ENCODE results near the gene FAM83C. TPM values are rescaled to one million over a fixed set of nuclear protein-coding genes. Genes with fewer than 3 reads are reported as not detected.

FAM83C gene
- total and polyA plus RNA-seq, 2 experiments from 2014 or later: not detected

DNA sequence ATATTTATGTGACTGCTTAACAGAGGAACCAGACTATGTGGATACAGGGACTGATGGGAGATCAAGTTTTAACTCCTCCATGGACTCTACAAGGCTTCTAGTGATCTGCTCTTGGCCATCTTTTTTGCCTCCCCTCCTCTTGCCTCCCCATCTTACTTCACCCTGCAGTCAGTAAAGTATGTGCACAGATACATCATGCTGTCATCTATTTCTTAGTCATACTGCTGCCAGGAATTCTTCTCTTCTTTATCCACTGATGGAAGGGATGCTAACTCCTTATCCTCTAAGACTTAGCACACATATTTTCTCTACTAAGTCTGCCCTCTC is 27.6 kb upstream of the FAM83C start:
- Histone ChIP-seq H3K9me3 (ENCODE audit: low read depth) (no peaks in the 10 kb centered on the region), H3K4me2 (ENCODE audit: unreplicated experiment) (peak overlapping the region; percentile 73), H3K4me1 (ENCODE audit: insufficient read depth) (peaks cover 60% of the 10 kb centered on the region), H3K9ac (peak overlapping the region; percentile 59; the same call in 1 of the 2 replicates), H3F3A (ENCODE audit: insufficient read depth) (peaks cover 49% of the 10 kb centered on the region), H4K20me1 (ENCODE audit: insufficient read depth) (no peaks in the 10 kb centered on the region), H3K27me3 (replicated peaks; ENCODE audit: insufficient read depth) (no peaks in the 10 kb centered on the region), H3K36me3 (ENCODE audit: low read depth) (no peaks in the 10 kb centered on the region), H3K27ac (peak overlapping the region; percentile 90), H3K4me3 (peak overlapping the region; percentile 37; the same call in 1 of the 2 replicates), H3K79me2 (ENCODE audit: insufficient read depth) (no peaks in the 10 kb centered on the region), H2AFZ (no peak overlapping the region), H3K9me2 (ENCODE audit: insufficient read depth) (no peaks in the 10 kb centered on the region)
- TF ChIP-seq EZH2 (IDR thresholded peaks at IDR 0.05; ENCODE audit: insufficient read depth, poor library complexity, severe bottlenecking) (no peak), EZH2phosphoT487 (IDR thresholded peaks at IDR 0.05; ENCODE audit: insufficient read depth, low read depth) (no peak)
- peak; percentile 56 for DNase-seq
- in situ Hi-C loops (cut with MboI): no loop called here

DNA sequence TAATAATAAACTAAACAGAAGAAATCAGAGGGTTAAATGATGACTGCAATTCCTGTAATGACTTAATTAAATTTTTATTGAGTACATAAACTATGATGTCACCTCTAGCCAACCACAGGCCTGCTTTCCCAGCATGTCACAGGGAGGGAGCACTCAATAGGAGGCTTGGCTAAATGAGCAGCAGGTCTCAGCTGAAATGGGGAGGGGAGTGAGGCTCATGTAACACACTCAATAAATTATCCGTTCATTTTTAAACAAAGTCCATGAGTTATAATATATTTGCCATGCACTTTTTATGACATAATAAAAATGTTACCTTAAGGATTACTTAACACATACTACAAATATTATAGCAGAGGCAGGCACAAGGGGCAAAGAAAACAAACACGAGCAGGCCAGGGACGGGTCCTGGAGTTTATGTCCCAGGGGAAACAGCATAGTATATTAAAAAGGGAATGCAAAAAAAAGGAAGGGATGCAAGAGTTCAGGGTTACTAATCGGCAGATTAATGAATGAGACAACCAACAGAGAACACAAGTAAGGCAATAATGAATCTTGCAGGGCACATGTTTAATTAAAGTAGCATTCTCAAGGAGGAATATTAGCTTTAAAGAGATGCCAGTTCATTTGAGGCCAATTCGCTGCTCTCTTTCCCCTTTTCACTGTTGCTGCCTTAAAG is 27.1 kb upstream of the FAM83C start:
- WGBS, 2 experiments (ENCODE audit: low coverage in 1 of 2, low lambda C conversion rate in 2 of 2, missing lambda C conversion rate in 2 of 2): 37% methylated on average over 5 of the region's 5 CpGs
- Histone ChIP-seq H3K4me2 (ENCODE audit: unreplicated experiment) (peak overlapping the region; percentile 73), H3K27ac (peak overlapping the region; percentile 90), H4K20me1 (ENCODE audit: insufficient read depth) (no peaks in the 10 kb centered on the region), H3K4me3 (0 out of 2 replicates have a peak overlapping the region, but pooled peaks have one; percentile 37), H3K36me3 (ENCODE audit: low read depth) (no peaks in the 10 kb centered on the region), H2AFZ (no peak overlapping the region), H3K27me3 (replicated peaks; ENCODE audit: insufficient read depth) (no peaks in the 10 kb centered on the region), H3K9me2 (ENCODE audit: insufficient read depth) (no peaks in the 10 kb centered on the region), H3K4me1 (ENCODE audit: insufficient read depth) (peaks cover 65% of the 10 kb centered on the region), H3K79me2 (ENCODE audit: insufficient read depth) (no peaks in the 10 kb centered on the region), H3K9me3 (ENCODE audit: low read depth) (no peaks in the 10 kb centered on the region), H3F3A (ENCODE audit: insufficient read depth) (peaks cover 54% of the 10 kb centered on the region), H3K9ac (peak overlapping the region; percentile 59; the same call in 1 of the 2 replicates)
- no peak for TF ChIP-seq EZH2 (IDR thresholded peaks at IDR 0.05; ENCODE audit: insufficient read depth, poor library complexity, severe bottlenecking)
- no peak for TF ChIP-seq EZH2phosphoT487 (IDR thresholded peaks at IDR 0.05; ENCODE audit: insufficient read depth, low read depth)
- in situ Hi-C loops (cut with MboI): no loop called here
- peak; percentile 58 for DNase-seq

DNA sequence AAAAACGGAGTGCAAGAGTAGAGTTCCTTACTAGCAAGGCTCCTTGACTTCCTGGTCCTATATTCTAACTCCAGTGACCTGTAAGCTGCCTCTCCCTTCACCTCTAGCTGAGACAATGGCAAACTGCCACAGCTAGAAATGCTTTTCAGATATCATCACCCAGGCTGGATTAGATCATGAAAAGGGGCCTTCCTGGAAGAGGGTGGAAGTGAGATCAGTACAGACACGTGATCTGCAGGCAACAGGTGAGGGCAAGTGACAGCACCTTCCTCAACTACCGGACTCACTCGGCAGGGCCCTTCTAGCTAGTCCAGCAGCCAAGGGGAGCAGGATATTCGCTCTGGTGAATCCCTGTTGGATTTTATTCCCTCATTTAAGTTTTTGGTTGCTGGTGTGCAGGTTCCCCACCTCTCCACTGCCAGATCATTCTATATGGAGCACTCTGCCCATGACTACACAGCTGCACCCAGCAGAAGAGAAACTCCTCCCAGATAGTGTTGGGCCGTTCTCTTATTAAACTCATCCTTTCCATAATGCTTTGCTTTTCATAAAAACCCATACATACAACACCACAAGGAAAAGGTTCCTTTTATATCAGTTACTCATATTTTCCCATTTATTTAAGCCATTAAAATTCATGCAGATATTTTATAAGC is 26.4 kb upstream of the FAM83C start:
- H3K9me2 ChIP-seq (ENCODE audit: insufficient read depth): no peaks in the 10 kb centered on the region
- in situ Hi-C loops (cut with MboI): no loop called here
- H3K27ac ChIP-seq: peak overlapping the region; percentile 90
- no peaks in the 10 kb centered on the region for H3K9me3 ChIP-seq (ENCODE audit: low read depth)
- peaks cover 56% of the 10 kb centered on the region for H3F3A ChIP-seq (ENCODE audit: insufficient read depth)
- H3K4me2 ChIP-seq (ENCODE audit: unreplicated experiment): peak overlapping the region; percentile 73
- no peaks in the 10 kb centered on the region for H3K27me3 ChIP-seq (replicated peaks; ENCODE audit: insufficient read depth)
- TF ChIP-seq EZH2 (IDR thresholded peaks at IDR 0.05; ENCODE audit: insufficient read depth, poor library complexity, severe bottlenecking): no peak
- no peak for TF ChIP-seq EZH2phosphoT487 (IDR thresholded peaks at IDR 0.05; ENCODE audit: insufficient read depth, low read depth)
- H4K20me1 ChIP-seq (ENCODE audit: insufficient read depth): no peaks in the 10 kb centered on the region
- no peak overlapping the region for H3K4me3 ChIP-seq
- H3K36me3 ChIP-seq (ENCODE audit: low read depth): no peaks in the 10 kb centered on the region
- WGBS, 2 experiments (ENCODE audit: low coverage in 1 of 2, low lambda C conversion rate in 2 of 2, missing lambda C conversion rate in 2 of 2): 52 to 55% methylated on average over 6 of the region's 6 CpGs
- no peaks in the 10 kb centered on the region for H3K79me2 ChIP-seq (ENCODE audit: insufficient read depth)
- no peak overlapping the region for H3K9ac ChIP-seq
- peaks cover 65% of the 10 kb centered on the region for H3K4me1 ChIP-seq (ENCODE audit: insufficient read depth)
- DNase-seq: peak; percentile 81
- no peak overlapping the region for H2AFZ ChIP-seq

DNA sequence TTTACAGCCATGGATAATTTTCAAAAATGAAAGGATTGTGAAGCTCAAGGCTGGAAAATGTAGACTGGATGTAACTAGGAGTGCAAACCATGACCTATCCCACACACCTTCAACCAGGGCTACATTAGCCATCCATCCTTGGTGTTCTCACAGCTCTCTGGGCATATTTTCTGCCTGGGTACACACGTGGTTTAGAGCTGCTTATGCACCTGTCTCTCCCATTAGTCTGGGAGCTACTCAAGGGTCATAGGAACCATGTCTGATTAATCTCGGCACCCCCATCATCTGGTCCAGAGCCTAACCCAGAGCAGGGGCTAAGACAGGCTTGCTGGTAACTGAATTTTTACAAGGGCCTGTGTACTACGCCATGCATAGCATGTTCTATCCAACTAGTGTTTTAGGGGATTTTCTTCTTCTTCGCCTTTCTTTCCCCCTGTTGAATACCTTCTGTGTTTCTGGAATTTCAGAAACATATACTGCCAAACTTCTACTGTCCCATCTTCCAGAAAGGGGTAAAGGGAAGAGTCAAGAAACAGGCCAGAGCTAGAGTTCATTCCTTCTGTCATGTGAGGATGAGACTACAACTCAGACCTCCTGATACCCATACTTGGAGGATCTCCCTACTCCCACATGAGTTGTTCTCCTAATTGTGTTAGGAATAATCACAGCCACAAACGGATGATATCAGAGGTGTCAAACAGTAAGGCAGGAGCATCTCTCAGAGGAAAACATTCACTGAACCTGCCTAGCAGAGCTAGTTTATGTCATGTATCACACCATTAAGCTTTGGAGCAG is 25.4 kb upstream of the FAM83C start:
- H3F3A ChIP-seq (ENCODE audit: insufficient read depth): peaks cover 62% of the 10 kb centered on the region
- in situ Hi-C loops (cut with MboI): no loop called here
- H3K4me3 ChIP-seq: no peak overlapping the region
- no peak overlapping the region for H3K9ac ChIP-seq
- DNase-seq: no peak
- no peaks in the 10 kb centered on the region for H3K27me3 ChIP-seq (replicated peaks; ENCODE audit: insufficient read depth)
- H3K27ac ChIP-seq: peak overlapping the region; percentile 18; the same call in 1 of the 2 replicates
- no peaks in the 10 kb centered on the region for H3K9me2 ChIP-seq (ENCODE audit: insufficient read depth)
- peak overlapping the region; percentile 73 for H3K4me2 ChIP-seq (ENCODE audit: unreplicated experiment)
- 75 to 76% methylated on average over 5 of the region's 5 CpGs for WGBS, 2 experiments (ENCODE audit: low coverage in 1 of 2, low lambda C conversion rate in 2 of 2, missing lambda C conversion rate in 2 of 2)
- no peak for TF ChIP-seq EZH2phosphoT487 (IDR thresholded peaks at IDR 0.05; ENCODE audit: insufficient read depth, low read depth)
- TF ChIP-seq EZH2 (IDR thresholded peaks at IDR 0.05; ENCODE audit: insufficient read depth, poor library complexity, severe bottlenecking): no peak
- H2AFZ ChIP-seq: no peak overlapping the region
- H3K9me3 ChIP-seq (ENCODE audit: low read depth): no peaks in the 10 kb centered on the region
- peaks cover 69% of the 10 kb centered on the region for H3K4me1 ChIP-seq (ENCODE audit: insufficient read depth)
- no peaks in the 10 kb centered on the region for H4K20me1 ChIP-seq (ENCODE audit: insufficient read depth)
- H3K36me3 ChIP-seq (ENCODE audit: low read depth): no peaks in the 10 kb centered on the region
- H3K79me2 ChIP-seq (ENCODE audit: insufficient read depth): no peaks in the 10 kb centered on the region

Data from GM23248 (cell line).